HG03469 (cell line): ENCODE results near the gene FCMR.
"Not testable (repeated sequence)": the region's sequence is repeated elsewhere in the genome, so short reads cannot be mapped to it uniquely, and the experiment has no call there.

Experiments used
- ATAC-seq: cut with Tn5 transposase; IDR thresholded peaks from one replicate; pipeline ENCODE4 v1.9.1; 2021; ENCODE audit warnings: mild to moderate bottlenecking, moderate library complexity, moderate number of reproducible peaks; ENCODE audit not compliant: unreplicated experiment

FCMR gene

DNA sequence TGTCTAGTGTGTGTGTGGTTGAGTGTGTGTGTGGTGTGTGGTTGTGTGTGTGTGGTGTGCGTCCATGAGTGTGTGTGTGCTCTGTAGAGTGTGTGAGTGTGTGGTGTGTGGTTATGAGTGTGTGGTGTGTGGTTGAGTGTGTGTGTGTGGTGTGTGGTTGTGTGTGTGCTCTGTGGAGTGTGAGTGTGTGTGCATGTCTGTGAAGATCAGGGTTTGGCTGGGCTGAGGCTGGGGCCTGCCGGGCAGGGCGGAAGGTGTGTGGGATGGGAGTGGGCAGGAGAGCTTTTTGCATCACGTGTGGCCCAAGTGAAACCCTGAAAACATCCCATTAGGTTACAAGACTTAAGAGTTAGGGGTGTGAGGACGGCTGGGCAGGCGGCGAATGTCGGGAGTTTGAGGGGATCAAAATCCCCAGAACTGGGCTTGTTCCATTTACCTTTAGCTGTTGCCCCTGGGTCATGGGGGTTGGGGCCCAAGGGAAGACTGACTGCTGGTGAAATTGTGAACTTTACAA lies 2.9 kb upstream of the FCMR start:
- ATAC-seq = no peak

GRCh38 chr1:206923961-206924557 lies 2.3 kb upstream of the FCMR start:
- not testable (repeated sequence) for ATAC-seq

DNA sequence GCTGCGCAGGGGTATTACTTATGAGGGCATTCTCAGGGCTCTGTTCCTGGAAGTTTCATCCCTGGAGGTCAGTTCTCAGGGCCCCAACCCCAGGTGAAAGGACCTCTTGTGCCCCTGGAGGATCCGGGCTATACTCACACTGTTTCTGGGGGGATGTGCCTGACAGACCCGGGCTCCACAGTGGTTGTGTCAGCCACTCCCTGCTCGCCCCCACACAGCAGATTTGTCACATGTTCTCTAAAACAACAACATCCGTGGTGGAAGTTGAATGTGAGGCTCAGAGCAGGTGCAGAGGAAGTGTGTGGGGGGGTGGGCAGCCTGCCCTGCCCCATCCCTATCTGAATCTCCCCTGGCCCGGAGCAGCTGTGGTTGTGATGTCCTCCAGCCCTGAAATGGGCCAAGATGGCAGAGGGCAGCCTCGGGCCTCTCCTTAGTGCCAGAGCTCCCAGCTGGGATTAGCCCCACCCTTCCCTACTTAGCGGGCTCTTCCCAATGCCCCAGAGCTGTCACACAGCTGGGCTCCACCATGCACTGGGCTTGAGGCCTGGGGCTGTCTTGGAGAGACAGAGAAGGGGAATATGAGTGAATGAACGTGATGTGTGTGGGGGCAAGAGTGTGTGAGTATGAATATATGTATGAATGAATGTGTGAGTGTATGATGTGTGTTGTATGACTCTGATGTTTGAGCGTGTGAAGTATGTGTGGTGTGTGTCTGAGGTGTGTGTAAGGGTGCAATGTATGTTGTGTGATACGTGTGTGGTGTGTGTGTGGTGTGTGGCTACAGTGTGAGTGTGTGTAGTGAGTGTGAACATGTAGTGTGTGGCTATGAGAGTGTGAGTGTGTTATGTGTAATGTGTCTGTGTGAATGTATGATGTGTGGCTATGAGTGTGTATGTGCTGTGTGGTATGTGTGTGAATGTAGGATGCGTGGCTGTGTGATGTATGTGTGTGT lies 1.5 kb upstream of the FCMR start:
- ATAC-seq = no peak

DNA sequence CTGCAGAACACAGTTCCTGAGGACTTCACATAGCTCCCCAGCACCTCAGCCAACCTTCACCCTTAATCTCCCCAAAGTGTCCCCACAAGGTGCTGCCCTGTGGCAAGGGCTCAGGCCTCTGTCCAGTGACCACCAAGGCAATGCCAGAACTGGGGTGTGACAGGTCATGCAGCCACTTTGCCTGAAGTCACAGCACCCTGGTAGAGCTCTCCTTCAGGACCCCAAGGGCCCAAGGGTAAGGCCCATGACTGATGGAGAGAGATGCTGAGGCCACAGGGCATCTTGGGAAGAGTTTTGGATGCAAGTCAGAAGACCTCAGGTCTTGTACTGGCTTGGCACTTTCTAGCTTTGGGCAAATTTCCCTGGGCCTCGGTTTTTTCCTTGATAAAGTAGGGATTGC lies 783 bp upstream of the FCMR start:
- no peak for ATAC-seq

DNA sequence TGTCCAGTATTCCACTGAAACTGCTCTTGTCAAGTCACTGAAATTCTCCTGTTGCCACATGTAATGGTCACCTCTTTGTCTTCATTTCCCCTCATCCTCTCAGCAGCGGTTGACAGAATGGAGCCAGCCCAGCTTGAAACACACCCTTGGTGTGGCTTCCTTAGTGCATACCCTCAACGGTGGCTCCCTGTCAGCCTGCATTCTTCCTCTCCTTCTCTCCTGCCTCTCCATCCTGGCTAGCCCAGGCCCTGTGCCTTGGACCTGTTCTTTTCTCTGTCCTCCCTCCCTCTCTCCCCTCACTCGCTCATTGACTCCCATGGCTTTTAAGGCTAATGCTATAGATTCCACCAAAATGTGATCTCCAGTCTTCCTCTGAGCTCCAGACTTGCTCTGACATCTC lies 3.7 kb downstream of the FCMR start:
- no peak for ATAC-seq

GRCh38 chr1:206916000-206916709 lies 5.6 kb downstream of the FCMR start:
- no peak for ATAC-seq

DNA sequence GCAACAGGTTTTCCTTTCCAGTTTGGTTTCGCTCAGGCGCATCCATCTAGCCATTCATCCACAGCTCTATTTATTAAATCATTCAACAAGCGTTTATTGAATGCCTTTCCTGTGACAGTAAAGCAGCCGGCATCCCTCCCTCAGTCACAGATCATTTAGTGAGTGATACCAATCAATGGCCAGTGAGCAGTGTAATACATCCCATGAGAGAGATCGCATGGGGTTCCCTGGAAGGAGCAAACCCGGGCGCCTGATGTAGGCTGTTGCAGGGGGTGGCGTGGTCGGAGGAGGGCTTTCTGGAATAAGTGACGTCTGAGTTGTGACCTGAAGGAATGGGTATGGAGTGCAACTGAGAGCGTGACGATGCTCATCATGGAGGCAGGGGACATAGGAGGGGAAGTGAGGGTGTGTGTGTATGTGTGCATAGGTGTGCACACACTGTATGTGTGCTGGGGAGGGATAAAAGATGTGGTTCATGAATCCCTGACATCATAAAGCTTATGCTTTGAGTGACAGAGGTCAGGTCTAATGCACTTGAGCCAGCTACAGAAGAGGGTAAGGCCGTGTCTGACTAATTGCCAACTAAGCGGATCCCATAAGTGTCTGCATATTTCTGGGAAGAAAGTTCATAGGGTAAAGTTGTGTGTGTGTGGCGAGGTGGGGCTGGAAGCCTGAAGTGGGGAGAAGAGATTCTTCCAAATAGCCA lies 6.6 kb downstream of the FCMR start:
- ATAC-seq = no peak

- ATAC-seq = no peak
Measured at GRCh38 chr1:206913766-206914537, 7.8 kb downstream of the FCMR start.

- no peak for ATAC-seq
Measured at GRCh38 chr1:206912445-206913095, 9.2 kb downstream of the FCMR start.

DNA sequence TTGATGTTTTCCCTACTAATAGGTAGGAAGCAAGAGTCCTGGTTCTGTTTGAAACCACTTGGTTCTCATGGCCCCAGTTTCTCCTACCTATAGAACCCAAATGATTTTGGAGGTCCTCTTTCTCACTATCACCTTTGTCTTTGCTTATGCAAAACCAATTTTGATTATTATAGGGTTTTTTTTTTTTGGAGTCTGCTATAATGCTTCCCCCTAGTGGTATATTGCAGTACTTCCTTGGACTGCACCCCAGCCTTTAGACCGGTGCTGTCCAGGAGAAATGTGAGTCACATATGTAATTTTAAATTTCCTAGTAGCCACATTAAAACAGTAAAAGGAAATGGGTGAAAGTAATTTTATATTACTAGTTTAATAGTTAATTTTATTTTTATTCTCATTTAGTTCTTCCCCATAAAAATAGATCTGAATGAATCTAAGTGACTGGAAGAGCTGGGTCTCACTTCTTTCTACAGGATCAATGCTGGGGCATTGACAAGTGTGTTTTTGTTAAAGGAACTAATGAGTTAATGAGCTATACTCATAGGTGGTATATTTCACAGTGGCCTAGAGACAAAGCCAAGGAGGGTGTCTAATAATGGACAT lies 10.6 kb downstream of the FCMR start:
- no peak for ATAC-seq

DNA sequence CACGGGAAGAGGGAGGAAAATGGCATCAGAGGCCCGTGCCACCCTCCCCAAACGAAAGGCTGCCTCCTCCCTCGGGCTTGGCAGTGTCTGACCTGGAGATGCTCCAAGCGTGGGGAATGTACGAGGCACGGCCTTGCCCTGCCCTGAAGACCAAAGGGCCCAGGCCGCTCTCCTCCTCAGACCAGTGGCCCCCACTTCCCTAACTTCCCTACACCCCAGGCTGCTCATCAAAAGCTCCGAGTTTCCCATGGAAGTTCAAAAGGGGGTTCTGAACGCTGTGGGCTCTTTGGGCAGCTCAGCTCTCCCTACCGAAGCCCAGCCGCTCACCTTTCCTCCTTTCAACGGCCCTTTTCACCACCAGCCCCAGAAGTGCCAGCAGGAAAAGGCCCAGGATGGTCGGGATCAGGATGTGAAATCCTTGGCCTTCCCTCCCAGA lies 11.8 kb downstream of the FCMR start:
- no peak for ATAC-seq

GRCh38 chr1:206909161-206909882 lies 12.4 kb downstream of the FCMR start:
- no peak for ATAC-seq

DNA sequence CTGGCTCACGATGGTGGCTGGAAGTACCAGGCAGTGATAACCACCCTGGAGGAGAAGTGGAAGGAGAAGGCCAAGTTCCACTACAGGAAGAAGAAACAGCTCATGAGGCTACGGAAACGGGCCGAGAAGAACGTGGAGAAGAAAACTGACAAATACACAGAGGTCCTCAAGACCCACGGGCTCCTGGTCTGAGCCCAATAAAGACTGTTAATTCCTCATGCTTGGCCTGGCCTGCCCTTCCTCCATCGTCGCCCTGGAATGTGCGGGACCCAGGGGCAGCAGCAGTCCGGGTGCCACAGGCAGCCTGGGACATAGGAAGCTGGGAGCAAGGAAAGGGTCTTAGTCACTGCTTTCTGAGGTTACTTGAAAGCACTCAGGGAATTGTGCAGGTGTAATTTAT lies 13.7 kb downstream of the FCMR start:
- ATAC-seq = no peak

- ATAC-seq = no peak
Measured at GRCh38 chr1:206907304-206907991, 14.3 kb downstream of the FCMR start.

DNA sequence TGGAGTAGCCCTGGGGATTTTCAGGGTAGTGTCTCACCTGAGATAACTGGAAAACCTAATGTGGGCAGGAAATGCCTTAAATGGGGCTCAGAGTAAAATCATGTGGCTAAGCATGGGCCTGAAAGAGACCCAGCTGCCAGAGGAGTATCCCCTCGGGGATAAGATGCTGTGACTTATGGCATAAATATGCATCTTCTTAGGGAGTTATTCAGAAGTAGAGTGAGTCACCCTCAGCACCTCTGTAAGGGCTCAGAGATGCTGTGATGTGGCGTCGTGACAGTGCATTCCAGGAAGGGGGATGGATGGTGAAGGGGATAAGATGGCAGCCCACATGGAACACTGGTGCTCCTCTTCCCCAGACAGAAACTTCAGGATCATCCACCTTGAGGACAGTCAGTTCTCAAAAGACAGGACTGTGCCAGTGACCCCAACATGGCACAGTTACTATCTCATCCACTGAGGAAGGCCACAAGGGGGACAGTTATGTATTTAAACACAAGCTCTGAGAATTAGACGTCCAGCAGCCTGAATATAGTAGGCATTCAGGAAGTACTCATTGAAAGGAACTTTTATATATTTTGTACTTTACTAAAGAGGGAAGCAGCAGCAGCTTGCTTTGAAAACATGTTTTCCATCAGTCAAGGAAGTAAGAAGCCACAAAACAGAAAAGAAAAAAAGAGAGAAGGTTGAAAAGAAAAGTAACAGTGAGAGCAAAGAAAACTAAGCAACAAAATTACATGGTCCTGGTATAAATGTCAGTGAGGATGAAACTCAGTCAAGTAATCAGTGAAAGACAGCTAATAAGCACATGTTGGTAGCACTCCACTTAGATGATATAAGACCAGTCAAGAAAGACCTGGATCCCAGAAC lies 16.2 kb downstream of the FCMR start:
- no peak for ATAC-seq

GRCh38 chr1:206904423-206905142 lies 17.2 kb downstream of the FCMR start:
- ATAC-seq = no peak
